HCT116 (cell line): Measurements from ENCODE around the gene PPIL1. TPM values are rescaled to one million over a fixed set of nuclear protein-coding genes. Genes with fewer than 3 reads are reported as not detected.

Source experiments
- ATAC-seq: fragments of 200-7000 bp; cut with Tn5 transposase; 2 replicates; pipeline ENCODE4 v1.9.1; 2020; ENCODE audit warnings: mild to moderate bottlenecking, moderate library complexity
- BruUV-seq: library from RNA; stranded (reverse); fragments of 400-500 nt; replicated peaks from 2 replicates; lab custom pipeline; 2021; lab: Mats Ljungman, UMichigan
- CTCF ChIA-PET: fragments of 300-600 bp; sonication (Branson Sonifier 250); formaldehyde crosslinking; loops from one replicate; lab custom pipeline; 2021; ENCODE audit warnings: antibody characterized with exemption; lab: Charles Lee
- POLR2A ChIA-PET: fragments of 300-600, 350-600 bp; sonication (Branson Sonifier 250); formaldehyde crosslinking; loops from one replicate; lab custom pipeline; 2021; ENCODE audit warnings: antibody characterized with exemption; lab: Charles Lee
- RAD21 ChIA-PET, 2 experiments: fragments of 300-600 bp; sonication (Branson Sonifier 250); formaldehyde crosslinking; loops; one replicate each; lab custom pipeline; 2023; ENCODE audit warnings: low total read pairs in 2 of 2; ENCODE audit not compliant: uncharacterized antibody in 2 of 2, unreplicated experiment in 2 of 2, low non-redundant PET in 1 of 2; lab: Charles Lee
- DNase-seq: peaks from one replicate; pipeline ENCODE4 v3.0.0-alpha.2; 2010; ENCODE audit warnings: low read depth, low spot score
- H2AFZ ChIP-seq: fragments of 200-600 bp; shearing (Covaris generic), sonication (generic); 2 replicates; pipeline ENCODE4 v1.6.1; 2017; ENCODE audit warnings: low read depth, mixed run types, mixed read lengths, antibody characterized with exemption, low read length; ENCODE audit not compliant: poor library complexity, severe bottlenecking
- H3K27ac ChIP-seq: 2 replicates; pipeline ENCODE4 v1.5.1; 2012; ENCODE audit warnings: low read depth, low read length
- H3K27me3 ChIP-seq: fragments of 200-600 bp; sonication (generic); 2 replicates; pipeline ENCODE4 v1.6.1; 2016; ENCODE audit warnings: mixed run types, low read length, mixed read lengths; ENCODE audit not compliant: insufficient read depth
- H3K36me3 ChIP-seq, 2 experiments: fragments of 200-500 bp in 1 of 2; fragments of 200-600 bp in 1 of 2; sonication (Bioruptor generic) in 1 of 2; sonication (generic) in 1 of 2; 2 replicates each; pipeline versions ENCODE4 v1.5.1 to v1.6.1; 2014 to 2016; ENCODE audit warnings: low read length in 2 of 2, inconsistent platforms in 1 of 2, mixed read lengths in 1 of 2, mixed run types in 1 of 2; ENCODE audit not compliant: insufficient read depth in 2 of 2, control insufficient read depth in 1 of 2
- H3K4me1 ChIP-seq, 2 experiments: fragments of 200-600 bp in 1 of 2; sonication (generic) in 1 of 2; 2 replicates each; pipeline versions ENCODE4 v1.5.1 to v1.6.1; 2012 to 2017; ENCODE audit warnings: low read length in 2 of 2, inconsistent platforms in 1 of 2, mild to moderate bottlenecking in 1 of 2, mixed read lengths in 1 of 2, mixed run types in 1 of 2, moderate library complexity in 1 of 2; ENCODE audit not compliant: insufficient read depth in 2 of 2, control insufficient read depth in 1 of 2
- H3K4me2 ChIP-seq: fragments of 200-600 bp; sonication (generic); 2 replicates; pipeline ENCODE4 v1.6.1; 2017; ENCODE audit warnings: mixed run types, low read length, mixed read lengths
- H3K4me3 ChIP-seq, 2 experiments: fragments of 200-600 bp in 1 of 2; sonication (generic) in 1 of 2; replicated peaks in 1 of 2; 2 replicates each; pipeline ENCODE4 v1.5.1; 2011 to 2016; ENCODE audit warnings: low read length in 2 of 2, control low read depth in 1 of 2, low read depth in 1 of 2, mild to moderate bottlenecking in 1 of 2, mixed read lengths in 1 of 2, mixed run types in 1 of 2
- H3K79me2 ChIP-seq: fragments of 200-600 bp; sonication (generic); 2 replicates; pipeline ENCODE4 v1.6.1; 2017; ENCODE audit warnings: mild to moderate bottlenecking, mixed run types, low read length, moderate library complexity, mixed read lengths; ENCODE audit not compliant: insufficient read depth
- H3K9ac ChIP-seq: fragments of 200-600 bp; sonication (generic); 2 replicates; pipeline ENCODE4 v1.6.1; 2016; ENCODE audit warnings: low read length, mixed read lengths
- H3K9me2 ChIP-seq: fragments of 200-600 bp; sonication (generic), shearing (Covaris generic); 2 replicates; pipeline ENCODE4 v1.6.1; 2017; ENCODE audit warnings: mixed run types, mild to moderate bottlenecking, moderate library complexity; ENCODE audit not compliant: insufficient read depth
- H3K9me3 ChIP-seq, 2 experiments: fragments of 200-500 bp in 1 of 2; fragments of 200-600 bp in 1 of 2; sonication (Bioruptor generic) in 1 of 2; sonication (generic) in 1 of 2; 2 replicates each; pipeline ENCODE4 v1.6.1; 2014 to 2017; ENCODE audit warnings: low read length in 2 of 2, mixed read lengths in 2 of 2, inconsistent platforms in 1 of 2, low read depth in 1 of 2, mild to moderate bottlenecking in 1 of 2, mixed run types in 1 of 2, moderate library complexity in 1 of 2; ENCODE audit not compliant: control insufficient read depth in 1 of 2, insufficient read depth in 1 of 2
- H4K20me1 ChIP-seq: fragments of 200-600 bp; sonication (generic), shearing (Covaris generic); 2 replicates; pipeline ENCODE4 v1.6.1; 2017; ENCODE audit warnings: mixed run types, mild to moderate bottlenecking, moderate library complexity; ENCODE audit not compliant: insufficient read depth
- CBX3 ChIP-seq: IDR thresholded peaks from 2 replicates; pipeline ENCODE4 v1.6.1; 2012; ENCODE audit warnings: low read depth
- CEBPB ChIP-seq: IDR thresholded peaks from 2 replicates; pipeline ENCODE4 v1.6.1; 2012; ENCODE audit warnings: low read depth
- EGR1 ChIP-seq: IDR thresholded peaks from 2 replicates; pipeline ENCODE4 v1.6.1; 2012; ENCODE audit warnings: low read depth
- ELF1 ChIP-seq: IDR thresholded peaks from 2 replicates; pipeline ENCODE4 v1.6.1; 2012; ENCODE audit warnings: low read depth, borderline replicate concordance
- EZH2phosphoT487 ChIP-seq: fragments of 200-600 bp; IDR thresholded peaks from 2 replicates; pipeline ENCODE4 v1.6.1; 2018; ENCODE audit warnings: antibody characterized with exemption, borderline replicate concordance
- FOSL1 ChIP-seq: IDR thresholded peaks from 2 replicates; pipeline ENCODE4 v1.6.1; 2012; ENCODE audit warnings: low read depth
- JUND ChIP-seq: IDR thresholded peaks from 2 replicates; pipeline ENCODE4 v1.6.1; 2012
- POLR2A ChIP-seq: IDR thresholded peaks from 2 replicates; pipeline ENCODE4 v1.7.0; 2011; ENCODE audit warnings: borderline replicate concordance; ENCODE audit not compliant: insufficient read depth, insufficient read length; ENCODE audit errors: extremely low read depth
- POLR2AphosphoS5 ChIP-seq: IDR thresholded peaks from 2 replicates; pipeline ENCODE4 v1.6.1; 2011; ENCODE audit warnings: mild to moderate bottlenecking, low read depth, low read length, moderate library complexity
- SIN3A ChIP-seq: IDR thresholded peaks from 2 replicates; pipeline ENCODE4 v1.6.1; 2012; ENCODE audit warnings: low read depth
- SRF ChIP-seq: IDR thresholded peaks from 2 replicates; pipeline ENCODE4 v1.6.1; 2012; ENCODE audit warnings: low read depth
- TCF7L2 ChIP-seq: IDR thresholded peaks from 2 replicates; pipeline ENCODE4 v1.7.0; 2011; ENCODE audit warnings: borderline replicate concordance, inconsistent platforms; ENCODE audit not compliant: insufficient read depth, insufficient read length; ENCODE audit errors: extremely low read depth
- ZFX ChIP-seq: fragments of 450-650 bp; IDR thresholded peaks from 2 replicates; pipeline ENCODE4 v1.6.1; 2017
- intact Hi-C: fragments of 100-400 bp; cut with micrococcal nuclease; formaldehyde crosslinking; loops from 2 replicates; pipeline ENCODE4 v1.10.0; 2022
- total RNA-seq: library from RNA; stranded (reverse); gene quantifications from one replicate; pipeline ENCODE4 v1.2.1, GENCODE V29; 2021; ENCODE audit not compliant: unreplicated experiment
- TF ChIP-seq, protein P1 (sequence below), 3 experiments: fragments of 200-600 bp in 1 of 3; sonication (generic) in 1 of 3; IDR thresholded peaks in 2 of 3; conservative IDR thresholded peaks in 1 of 3; 2 replicates each; pipeline ENCODE4 v1.5.1; 2012 to 2017; ENCODE audit warnings: low read depth in 2 of 3, low read length in 2 of 3, antibody characterized with exemption in 1 of 3, borderline replicate concordance in 1 of 3, control low read depth in 1 of 3, mild to moderate bottlenecking in 1 of 3, mixed read lengths in 1 of 3, mixed run types in 1 of 3, moderate library complexity in 1 of 3; ENCODE audit not compliant: insufficient read depth in 1 of 3
- TF ChIP-seq, protein P2 (sequence below): IDR thresholded peaks from 2 replicates; pipeline ENCODE4 v1.6.1; 2011; ENCODE audit warnings: mild to moderate bottlenecking, low read length, moderate library complexity; ENCODE audit not compliant: insufficient replicate concordance; ENCODE audit errors: extremely low read depth
- TF ChIP-seq, protein P3 (sequence below): IDR thresholded peaks from 2 replicates; pipeline ENCODE4 v1.6.1; 2012; ENCODE audit warnings: low read depth

PPIL1 gene
- total RNA-seq, 1 experiment from 2014 or later = 42.0 TPM

DNA sequence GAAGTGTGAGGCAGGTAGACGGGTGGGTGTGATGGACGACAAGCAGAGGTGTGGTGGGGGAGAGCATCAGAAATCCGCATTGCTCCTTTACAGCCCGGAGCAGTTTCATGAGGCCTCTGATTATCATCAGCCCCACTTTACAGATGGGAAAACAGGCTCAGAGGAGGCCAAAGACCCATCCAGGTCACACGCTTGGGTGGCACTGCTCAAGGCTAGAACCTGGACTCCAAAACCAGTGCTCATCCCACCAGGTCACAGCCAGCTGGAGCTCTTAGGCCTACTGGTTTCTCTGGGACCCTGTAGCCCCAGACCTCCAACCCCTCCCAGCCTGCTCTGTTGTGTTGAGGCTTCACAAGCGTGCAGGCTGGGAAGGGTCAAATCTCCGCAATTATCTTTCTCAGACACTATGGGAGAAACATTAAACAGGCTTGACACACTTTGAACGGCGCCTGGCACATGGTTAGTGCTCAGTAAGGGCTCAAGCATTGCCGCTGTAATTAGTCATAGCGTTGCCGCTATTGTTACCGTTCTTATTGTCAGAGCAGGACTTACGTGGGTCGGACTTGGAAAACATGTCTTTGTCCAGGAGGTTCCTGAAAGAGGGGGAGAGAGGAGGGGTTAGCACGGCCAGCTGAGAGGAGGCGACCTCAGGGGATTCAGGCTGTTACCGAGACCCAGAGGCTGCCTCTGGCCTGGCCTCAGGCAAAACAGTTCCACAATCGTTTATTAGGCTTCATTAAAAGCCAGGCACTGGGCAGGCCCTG, 51.9 kb downstream of the PPIL1 start:
- CTCF ChIA-PET = no interaction called here
- Histone ChIP-seq H3K79me2 (no peaks in the 10 kb centered on the region), H3K4me3 (no peak overlapping the region), H3K4me1 (peaks cover 4 to 8% of the 10 kb centered on the region in 2 experiments; a peak in 3 of 4 replicates), H3K4me2 (no peak overlapping the region), H2AFZ (no peak overlapping the region), H3K27me3 (no peaks in the 10 kb centered on the region), H3K9me2 (no peaks in the 10 kb centered on the region), H3K9ac (no peak overlapping the region), H4K20me1 (no peaks in the 10 kb centered on the region), H3K36me3 (no peaks in the 10 kb centered on the region), H3K9me3 (no peaks in the 10 kb centered on the region), H3K27ac (no peak overlapping the region)
- POLR2A ChIA-PET = no interaction called here
- intact Hi-C loops = no loop called here
- ATAC-seq (no peak), DNase-seq (no peak)
- no peak for TF ChIP-seq EGR1
- TF ChIP-seq, protein P1, sequence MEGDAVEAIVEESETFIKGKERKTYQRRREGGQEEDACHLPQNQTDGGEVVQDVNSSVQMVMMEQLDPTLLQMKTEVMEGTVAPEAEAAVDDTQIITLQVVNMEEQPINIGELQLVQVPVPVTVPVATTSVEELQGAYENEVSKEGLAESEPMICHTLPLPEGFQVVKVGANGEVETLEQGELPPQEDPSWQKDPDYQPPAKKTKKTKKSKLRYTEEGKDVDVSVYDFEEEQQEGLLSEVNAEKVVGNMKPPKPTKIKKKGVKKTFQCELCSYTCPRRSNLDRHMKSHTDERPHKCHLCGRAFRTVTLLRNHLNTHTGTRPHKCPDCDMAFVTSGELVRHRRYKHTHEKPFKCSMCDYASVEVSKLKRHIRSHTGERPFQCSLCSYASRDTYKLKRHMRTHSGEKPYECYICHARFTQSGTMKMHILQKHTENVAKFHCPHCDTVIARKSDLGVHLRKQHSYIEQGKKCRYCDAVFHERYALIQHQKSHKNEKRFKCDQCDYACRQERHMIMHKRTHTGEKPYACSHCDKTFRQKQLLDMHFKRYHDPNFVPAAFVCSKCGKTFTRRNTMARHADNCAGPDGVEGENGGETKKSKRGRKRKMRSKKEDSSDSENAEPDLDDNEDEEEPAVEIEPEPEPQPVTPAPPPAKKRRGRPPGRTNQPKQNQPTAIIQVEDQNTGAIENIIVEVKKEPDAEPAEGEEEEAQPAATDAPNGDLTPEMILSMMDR (IDR thresholded peaks at IDR 0.05 in 2 of 3, conservative IDR thresholded peaks at IDR 0.05 in 1 of 3; ENCODE audit: borderline replicate concordance in 1 of 3, insufficient read depth in 1 of 3, low read depth in 2 of 3, low read length in 2 of 3) = no peak
- no peak for TF ChIP-seq POLR2AphosphoS5
- no peak for TF ChIP-seq CBX3
- TF ChIP-seq, protein P2, sequence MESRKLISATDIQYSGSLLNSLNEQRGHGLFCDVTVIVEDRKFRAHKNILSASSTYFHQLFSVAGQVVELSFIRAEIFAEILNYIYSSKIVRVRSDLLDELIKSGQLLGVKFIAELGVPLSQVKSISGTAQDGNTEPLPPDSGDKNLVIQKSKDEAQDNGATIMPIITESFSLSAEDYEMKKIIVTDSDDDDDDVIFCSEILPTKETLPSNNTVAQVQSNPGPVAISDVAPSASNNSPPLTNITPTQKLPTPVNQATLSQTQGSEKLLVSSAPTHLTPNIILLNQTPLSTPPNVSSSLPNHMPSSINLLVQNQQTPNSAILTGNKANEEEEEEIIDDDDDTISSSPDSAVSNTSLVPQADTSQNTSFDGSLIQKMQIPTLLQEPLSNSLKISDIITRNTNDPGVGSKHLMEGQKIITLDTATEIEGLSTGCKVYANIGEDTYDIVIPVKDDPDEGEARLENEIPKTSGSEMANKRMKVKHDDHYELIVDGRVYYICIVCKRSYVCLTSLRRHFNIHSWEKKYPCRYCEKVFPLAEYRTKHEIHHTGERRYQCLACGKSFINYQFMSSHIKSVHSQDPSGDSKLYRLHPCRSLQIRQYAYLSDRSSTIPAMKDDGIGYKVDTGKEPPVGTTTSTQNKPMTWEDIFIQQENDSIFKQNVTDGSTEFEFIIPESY = no peak
- TF ChIP-seq JUND = no peak
- no peak for TF ChIP-seq SIN3A
- no peak for TF ChIP-seq FOSL1
- no peak for TF ChIP-seq TCF7L2
- no peak for TF ChIP-seq EZH2phosphoT487
- TF ChIP-seq SRF = no peak
- TF ChIP-seq POLR2A = no peak
- no peak for TF ChIP-seq ZFX
- TF ChIP-seq ELF1 = no peak
- TF ChIP-seq CEBPB = no peak
- TF ChIP-seq, protein P3, sequence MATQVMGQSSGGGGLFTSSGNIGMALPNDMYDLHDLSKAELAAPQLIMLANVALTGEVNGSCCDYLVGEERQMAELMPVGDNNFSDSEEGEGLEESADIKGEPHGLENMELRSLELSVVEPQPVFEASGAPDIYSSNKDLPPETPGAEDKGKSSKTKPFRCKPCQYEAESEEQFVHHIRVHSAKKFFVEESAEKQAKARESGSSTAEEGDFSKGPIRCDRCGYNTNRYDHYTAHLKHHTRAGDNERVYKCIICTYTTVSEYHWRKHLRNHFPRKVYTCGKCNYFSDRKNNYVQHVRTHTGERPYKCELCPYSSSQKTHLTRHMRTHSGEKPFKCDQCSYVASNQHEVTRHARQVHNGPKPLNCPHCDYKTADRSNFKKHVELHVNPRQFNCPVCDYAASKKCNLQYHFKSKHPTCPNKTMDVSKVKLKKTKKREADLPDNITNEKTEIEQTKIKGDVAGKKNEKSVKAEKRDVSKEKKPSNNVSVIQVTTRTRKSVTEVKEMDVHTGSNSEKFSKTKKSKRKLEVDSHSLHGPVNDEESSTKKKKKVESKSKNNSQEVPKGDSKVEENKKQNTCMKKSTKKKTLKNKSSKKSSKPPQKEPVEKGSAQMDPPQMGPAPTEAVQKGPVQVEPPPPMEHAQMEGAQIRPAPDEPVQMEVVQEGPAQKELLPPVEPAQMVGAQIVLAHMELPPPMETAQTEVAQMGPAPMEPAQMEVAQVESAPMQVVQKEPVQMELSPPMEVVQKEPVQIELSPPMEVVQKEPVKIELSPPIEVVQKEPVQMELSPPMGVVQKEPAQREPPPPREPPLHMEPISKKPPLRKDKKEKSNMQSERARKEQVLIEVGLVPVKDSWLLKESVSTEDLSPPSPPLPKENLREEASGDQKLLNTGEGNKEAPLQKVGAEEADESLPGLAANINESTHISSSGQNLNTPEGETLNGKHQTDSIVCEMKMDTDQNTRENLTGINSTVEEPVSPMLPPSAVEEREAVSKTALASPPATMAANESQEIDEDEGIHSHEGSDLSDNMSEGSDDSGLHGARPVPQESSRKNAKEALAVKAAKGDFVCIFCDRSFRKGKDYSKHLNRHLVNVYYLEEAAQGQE = no peak
- RAD21 ChIA-PET = no interaction called here
- BruUV-seq = no TSS peak
